HepG2 (cell line): ENCODE measurements around the gene TNIP1. TPM values are rescaled to one million over a fixed set of nuclear protein-coding genes. Genes with fewer than 3 reads are reported as not detected.
A peak's percentile ranks its signal among the peaks of the same experiment; 100 is the strongest.

Experiments used
- ATM ChIP-seq: fragments of 450-650 bp; IDR thresholded peaks from 2 replicates; pipeline ENCODE4 v1.7.1; 2017; ENCODE audit warnings: mild to moderate bottlenecking, borderline replicate concordance
- E2F1 ChIP-seq: sonication (generic); formaldehyde crosslinking; IDR thresholded peaks from 2 replicates; pipeline ENCODE4 v1.5.0; 2020; ENCODE audit warnings: missing genetic modification reagents
- GATA4 ChIP-seq: sonication (generic); IDR thresholded peaks from 2 replicates; pipeline ENCODE4 v1.6.1; 2016; ENCODE audit warnings: antibody characterized with exemption, low read depth, borderline replicate concordance
- LRRFIP1 ChIP-seq: sonication (generic); formaldehyde crosslinking; conservative IDR thresholded peaks from 2 replicates; pipeline ENCODE4 v1.4.0; 2020; ENCODE audit warnings: missing genetic modification reagents
- MTF2 ChIP-seq: sonication (generic); formaldehyde crosslinking; IDR thresholded peaks from 2 replicates; pipeline ENCODE4 v1.5.0; 2020; ENCODE audit warnings: missing genetic modification reagents, borderline replicate concordance
- NR2F6 ChIP-seq, 2 experiments: IDR thresholded peaks; 2 replicates each; pipeline ENCODE4 v1.6.1; 2016; ENCODE audit warnings: antibody characterized with exemption in 1 of 2, mild to moderate bottlenecking in 1 of 2
- RERE ChIP-seq: IDR thresholded peaks from 2 replicates; pipeline ENCODE4 v1.6.1; 2016; ENCODE audit warnings: low read depth, missing genetic modification reagents, missing compliant biosample characterization
- SOX5 ChIP-seq: IDR thresholded peaks from 2 replicates; pipeline ENCODE4 v1.6.1; 2016; ENCODE audit warnings: borderline replicate concordance
- ZFY ChIP-seq: sonication (generic); formaldehyde crosslinking; IDR thresholded peaks from 2 replicates; pipeline ENCODE4 v1.4.0; 2020; ENCODE audit warnings: missing genetic modification reagents
- ZHX1 ChIP-seq: sonication (generic); formaldehyde crosslinking; IDR thresholded peaks from 2 replicates; pipeline ENCODE4 v1.8.1; 2022; ENCODE audit warnings: low read depth, mild to moderate bottlenecking, missing genetic modification reagents
- ZNF256 ChIP-seq: sonication (generic); formaldehyde crosslinking; conservative IDR thresholded peaks from 2 replicates; pipeline ENCODE4 v1.4.0; 2020; ENCODE audit warnings: missing genetic modification reagents
- ZNF451 ChIP-seq: sonication (generic); formaldehyde crosslinking; IDR thresholded peaks from 2 replicates; pipeline ENCODE4 v1.5.0; 2020; ENCODE audit warnings: mild to moderate bottlenecking, missing genetic modification reagents
- ZNF513 ChIP-seq: sonication (generic); formaldehyde crosslinking; conservative IDR thresholded peaks from 2 replicates; pipeline ENCODE4 v1.5.0; 2020; ENCODE audit warnings: missing genetic modification reagents
- polyA plus RNA-seq, 8 experiments: library from polyadenylated mRNA; depleted of rRNA in 3 of 8; stranded (reverse) in 7 of 8; unstranded in 1 of 8; fragments of >200 nt; fragmentation: Illumina TruSeq in 4 of 8; extraction: Trizol in 4 of 8; gene quantifications; 2 replicates each; pipeline versions ENCODE4 v1.2.1 to v1.2.3, GENCODE V29; 2011 to 2016; ENCODE audit warnings: low read depth in 4 of 8, missing spikeins in 1 of 8, mixed read lengths in 1 of 8; ENCODE audit not compliant: insufficient read depth in 1 of 8
- total RNA-seq, 5 experiments: library from RNA; depleted of rRNA; stranded (reverse); fragments of >200 nt; fragmentation: Illumina TruSeq; extraction: Trizol; gene quantifications; 2 replicates each; pipeline ENCODE4 v1.2.3, GENCODE V29; 2016; ENCODE audit warnings: low read depth in 1 of 5

Gene TNIP1
- total and polyA plus RNA-seq, 2 of the 13 experiments (the other 11 are each of a cell fraction or from before 2014, with no cell fraction given), result 26.2 to 45.9 TPM

GRCh38 chr5:151037561-151038411, 43.0 kb downstream of the TNIP1 start (continued):
- TF ChIP-seq LRRFIP1 (CRISPR knock-in tag) (no peak), RERE (CRISPR knock-in tag) (no peak), ATM (no peak), ZFY (CRISPR knock-in tag) (no peak), ZHX1 (CRISPR knock-in tag) (no peak), SOX5 (0 out of 2 replicates have a peak, but pooled peaks have one; percentile 24), ZNF256 (CRISPR knock-in tag) (no peak), NR2F6 (IDR thresholded peaks at IDR 0.05) (peak; percentile 26; the same call in 1 of the 2 replicates), NR2F6 (CRISPR knock-in tag; IDR thresholded peaks at IDR 0.05) (no peak), MTF2 (CRISPR knock-in tag) (no peak), E2F1 (CRISPR knock-in tag) (no peak), GATA4 (no peak), ZNF451 (CRISPR knock-in tag) (no peak), ZNF513 (no peak)
